Body of pancreas (tissue), 4 donors: Measurements from ENCODE around the gene PCNA.

Experiments
- CTCF ChIP-seq, 7 experiments: fragments of 450-650 bp in 4 of 7; fragments of 200-600 bp in 3 of 7; sonication (generic) in 3 of 7; IDR thresholded peaks; one replicate each; pipeline ENCODE4 v1.5.1; 2016 to 2019; ENCODE audit warnings: antibody characterized with exemption in 7 of 7
- POLR2A ChIP-seq, 3 donors: fragments of 450-650 bp; IDR thresholded peaks; one replicate each; pipeline ENCODE4 v1.6.1; 2016; ENCODE audit warnings: antibody characterized with exemption in 3 of 3, mild to moderate bottlenecking in 2 of 3

- TF ChIP-seq POLR2A (IDR thresholded peaks at IDR 0.05) (no peak), CTCF (IDR thresholded peaks at IDR 0.05) (no peak)
Measured at GRCh38 chr20:5161536-5162164, 41.9 kb upstream of the PCNA start.
